NCI-H82 treated with DMSO at 0.1 percent for 48 hours (cell line): ENCODE results near the gene JMJD4.
A peak's percentile ranks its signal among the peaks of the same experiment; 100 is the strongest.

Experiments used
- DNase-seq: peaks from one replicate; lab custom pipeline; 2025; ENCODE audit not compliant: unreplicated experiment; lab: John Stamatoyannopoulos, UW

JMJD4 gene

DNA sequence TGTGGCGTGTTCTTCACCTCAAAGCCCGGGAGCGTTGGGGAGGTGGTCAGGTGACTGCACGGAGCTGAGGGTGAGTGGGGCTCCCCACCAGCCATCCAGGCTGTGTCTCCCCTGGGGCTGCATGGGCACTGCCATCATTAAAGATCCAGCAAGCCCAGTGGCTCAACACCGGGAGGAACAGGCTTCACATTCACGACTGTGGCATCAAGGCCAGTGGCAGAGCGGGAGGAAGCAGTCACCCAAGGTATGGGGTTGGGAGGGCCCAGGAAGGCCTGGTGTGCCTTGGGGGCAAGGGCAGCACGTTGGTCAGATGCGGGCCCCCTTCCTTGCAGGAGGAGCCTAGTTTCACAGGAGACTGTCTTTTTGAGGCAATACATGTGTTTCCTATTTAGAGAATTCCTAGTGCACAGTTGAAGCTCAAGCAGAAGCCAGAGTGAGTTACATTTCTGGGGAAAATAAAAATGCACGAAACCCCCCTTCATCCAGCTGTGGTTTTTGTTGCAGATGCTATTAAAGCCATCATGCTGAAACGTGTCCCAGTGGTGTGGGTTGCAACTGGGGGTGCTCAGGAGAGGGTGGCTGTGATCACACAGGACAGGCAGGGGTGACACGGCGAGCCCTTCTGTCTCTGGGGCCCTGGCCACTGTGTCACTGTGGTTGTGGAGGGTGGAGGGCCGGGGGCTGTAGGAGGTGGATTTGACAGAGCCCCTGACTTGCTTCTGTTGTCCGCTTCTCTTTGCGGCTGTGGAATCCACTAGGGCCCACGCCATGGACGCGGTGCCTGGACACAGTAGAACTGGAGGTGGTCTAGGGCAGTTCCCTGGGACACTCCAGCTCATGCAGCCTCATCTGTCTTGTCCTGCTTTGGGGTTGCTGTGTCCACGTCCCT, 34.2 kb upstream of the JMJD4 start:
- no peak for DNase-seq

DNA sequence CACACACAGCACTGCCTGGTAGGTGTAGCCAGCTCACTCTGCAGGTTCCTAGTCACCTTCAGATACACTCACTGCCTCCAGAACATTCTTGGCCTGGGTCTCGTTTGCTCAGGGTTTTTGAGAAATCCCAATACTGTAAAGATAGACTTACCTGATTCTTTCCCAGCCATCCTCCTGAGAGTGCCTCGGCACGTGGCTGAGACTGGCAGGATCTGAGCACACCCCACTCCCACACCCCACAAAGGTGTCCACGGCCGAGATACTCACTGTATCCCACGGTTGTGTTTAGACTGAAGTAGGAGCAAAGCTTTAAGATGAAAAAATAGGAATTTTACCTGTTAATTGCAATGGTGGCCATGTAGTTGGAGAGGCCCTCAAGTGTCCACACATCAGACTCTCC, 33.5 kb upstream of the JMJD4 start:
- DNase-seq: no peak

DNA sequence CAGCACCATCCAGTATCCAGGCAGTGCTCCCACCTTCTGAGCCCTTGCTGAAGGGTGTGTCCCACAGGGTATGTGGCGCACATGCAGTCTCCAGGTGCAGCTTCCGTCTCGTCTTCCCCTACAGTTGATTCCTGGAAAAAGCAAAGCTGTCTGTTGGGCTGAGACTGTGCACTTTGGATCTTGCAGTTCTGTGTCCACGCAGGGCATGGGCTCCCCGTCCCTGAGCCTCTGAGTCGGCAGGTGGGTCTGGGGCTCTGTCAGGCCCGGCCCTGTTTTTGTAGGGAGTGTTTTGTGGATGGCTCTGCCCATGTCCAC, 33.0 kb upstream of the JMJD4 start:
- DNase-seq: no peak

DNA sequence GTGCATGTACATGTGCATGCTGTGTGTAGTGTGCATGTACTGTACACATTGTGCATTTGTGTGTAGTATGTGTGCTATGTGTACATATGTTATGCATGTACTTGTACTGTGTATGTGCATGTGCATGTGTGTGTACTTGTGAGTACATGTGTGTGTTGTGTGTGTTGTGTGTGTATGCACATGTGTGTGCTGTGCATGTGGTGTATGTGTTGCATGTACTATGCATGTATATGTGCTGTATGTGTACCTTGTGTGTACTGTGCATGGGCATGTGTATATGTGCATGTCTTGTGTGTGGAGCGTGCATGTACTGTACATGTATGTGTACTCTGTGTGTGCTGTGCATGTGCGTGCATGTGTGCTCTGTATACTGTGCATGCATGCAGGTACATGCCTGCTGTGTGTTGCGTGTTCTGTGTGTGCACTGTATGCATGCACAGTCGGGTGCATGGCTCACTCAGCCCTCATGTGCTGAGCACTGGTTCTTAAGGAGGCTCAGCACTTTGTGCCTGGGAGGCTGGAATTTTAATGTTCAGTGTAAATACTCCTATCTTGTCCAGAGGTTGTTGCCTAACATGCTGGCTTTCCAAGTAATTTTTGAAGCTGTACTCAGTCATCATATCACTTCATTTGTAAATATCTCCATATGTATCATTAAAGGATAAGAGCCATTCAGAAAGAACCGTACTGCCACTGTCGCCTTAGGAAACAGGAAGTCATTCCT, 32.5 kb upstream of the JMJD4 start:
- no peak for DNase-seq

DNA sequence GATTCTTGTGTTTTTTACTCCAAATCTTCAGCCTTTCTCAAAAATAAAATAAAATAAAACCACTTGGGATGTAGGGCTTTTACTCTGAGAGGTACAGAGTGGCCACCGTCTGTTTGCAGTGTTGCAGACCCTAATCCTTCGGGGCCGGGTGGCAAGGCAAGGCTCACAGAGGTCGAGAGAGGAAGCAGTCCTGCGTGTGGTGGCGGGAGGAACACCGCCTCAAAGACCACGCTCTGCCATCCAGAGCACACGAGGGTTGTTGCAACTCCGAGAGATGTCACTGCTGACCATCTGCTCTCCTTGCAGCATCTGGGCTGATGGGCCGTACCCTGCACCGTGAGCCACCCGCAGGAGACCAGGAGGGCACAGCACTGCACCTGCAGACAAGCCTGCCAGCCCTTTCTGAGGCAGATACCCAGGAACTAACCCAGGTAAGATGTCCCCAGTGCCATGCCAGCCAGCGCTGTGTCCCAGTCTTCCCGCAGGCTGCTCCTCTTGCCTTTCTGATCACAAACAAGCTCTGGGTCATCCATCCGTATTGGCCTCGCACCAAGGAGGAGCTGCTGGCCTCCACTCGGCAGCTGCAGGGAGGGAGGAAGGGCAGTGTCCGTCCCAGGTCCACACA, 31.7 kb upstream of the JMJD4 start:
- DNase-seq: no peak

DNA sequence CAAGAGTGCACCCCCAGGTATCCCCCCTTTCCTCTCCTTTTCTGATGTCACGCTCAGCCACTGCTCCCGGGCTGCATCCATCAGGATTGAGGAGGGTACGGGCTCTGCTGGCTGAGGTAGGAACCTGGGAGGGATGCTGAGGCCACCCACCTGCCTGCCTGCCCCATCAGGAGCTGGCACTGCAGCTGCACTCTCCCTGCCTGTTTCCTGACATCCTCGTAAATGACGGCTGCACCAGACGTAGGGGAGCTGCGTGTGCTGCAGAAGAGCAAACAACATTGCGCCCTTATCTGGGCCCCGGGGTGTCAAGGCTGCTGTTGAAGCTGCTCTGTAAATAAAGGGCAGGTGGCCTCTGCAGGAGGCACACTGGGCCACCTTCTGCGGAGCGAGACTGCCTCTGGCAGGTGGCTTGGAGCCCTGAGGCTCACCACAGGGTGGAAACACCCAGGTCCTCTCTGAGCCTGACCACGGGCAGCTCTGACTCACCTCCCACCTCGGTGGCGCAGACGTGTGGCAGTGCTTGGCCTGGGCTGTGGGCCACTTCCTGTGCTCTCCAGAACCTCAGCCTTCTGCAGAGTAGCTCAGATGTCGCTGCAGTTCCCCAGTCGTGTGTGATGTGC, 31.0 kb upstream of the JMJD4 start:
- no peak for DNase-seq

DNA sequence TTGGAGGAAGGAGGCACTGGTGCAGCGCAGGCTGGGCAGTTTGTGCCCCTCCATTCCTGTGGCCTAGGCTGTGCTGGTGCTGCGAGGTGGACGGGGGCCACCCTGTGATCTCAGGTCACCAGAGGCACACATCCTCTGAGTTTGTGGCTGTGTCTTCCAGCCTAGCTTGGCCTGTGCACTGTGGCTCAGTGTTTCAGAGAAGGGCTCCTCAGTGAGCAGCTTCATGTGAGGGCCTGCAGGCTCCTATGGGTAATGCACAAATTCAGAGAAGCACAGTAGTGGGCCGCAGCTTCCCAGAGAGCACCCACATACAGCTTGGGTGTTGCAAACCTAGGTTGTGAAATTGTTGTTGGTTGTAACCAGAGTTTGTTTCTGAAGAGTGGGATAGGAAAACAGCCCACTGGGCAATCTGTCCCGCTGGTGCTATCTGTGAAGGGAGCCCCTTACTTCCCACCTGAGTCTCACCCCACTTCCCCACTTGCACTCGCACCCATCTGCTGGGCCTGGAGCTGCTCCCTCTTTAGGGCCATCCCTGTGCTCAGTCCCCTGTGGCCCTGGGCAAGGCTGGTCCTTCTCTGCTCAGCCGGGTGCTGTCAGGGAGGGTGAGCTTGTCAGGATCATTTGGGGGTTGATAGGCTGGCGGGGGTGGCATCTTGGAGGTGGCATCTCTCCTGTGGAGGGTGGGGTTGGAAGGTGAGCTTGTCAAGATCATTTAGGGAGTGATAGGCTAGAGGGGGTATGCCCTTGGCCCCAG, 30.3 kb upstream of the JMJD4 start:
- no peak for DNase-seq

DNA sequence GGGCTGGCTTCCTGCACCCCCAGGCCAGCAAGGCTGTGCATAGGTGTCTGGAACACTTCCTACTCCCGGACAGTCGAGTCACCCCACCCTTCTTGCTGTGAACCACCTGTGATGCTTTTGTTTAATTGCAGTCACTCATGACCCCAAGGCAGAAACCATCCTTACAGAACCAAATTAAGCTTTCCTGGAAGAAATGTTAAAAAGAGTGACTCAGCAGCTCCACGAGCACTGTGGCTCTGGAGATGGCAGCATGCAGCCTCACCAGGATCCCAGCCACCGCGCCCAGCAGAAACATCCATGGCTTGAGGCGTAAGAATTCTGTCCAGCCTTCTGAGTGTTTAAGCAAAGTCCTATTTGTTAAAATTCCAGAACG, 28.9 kb upstream of the JMJD4 start:
- no peak for DNase-seq

DNA sequence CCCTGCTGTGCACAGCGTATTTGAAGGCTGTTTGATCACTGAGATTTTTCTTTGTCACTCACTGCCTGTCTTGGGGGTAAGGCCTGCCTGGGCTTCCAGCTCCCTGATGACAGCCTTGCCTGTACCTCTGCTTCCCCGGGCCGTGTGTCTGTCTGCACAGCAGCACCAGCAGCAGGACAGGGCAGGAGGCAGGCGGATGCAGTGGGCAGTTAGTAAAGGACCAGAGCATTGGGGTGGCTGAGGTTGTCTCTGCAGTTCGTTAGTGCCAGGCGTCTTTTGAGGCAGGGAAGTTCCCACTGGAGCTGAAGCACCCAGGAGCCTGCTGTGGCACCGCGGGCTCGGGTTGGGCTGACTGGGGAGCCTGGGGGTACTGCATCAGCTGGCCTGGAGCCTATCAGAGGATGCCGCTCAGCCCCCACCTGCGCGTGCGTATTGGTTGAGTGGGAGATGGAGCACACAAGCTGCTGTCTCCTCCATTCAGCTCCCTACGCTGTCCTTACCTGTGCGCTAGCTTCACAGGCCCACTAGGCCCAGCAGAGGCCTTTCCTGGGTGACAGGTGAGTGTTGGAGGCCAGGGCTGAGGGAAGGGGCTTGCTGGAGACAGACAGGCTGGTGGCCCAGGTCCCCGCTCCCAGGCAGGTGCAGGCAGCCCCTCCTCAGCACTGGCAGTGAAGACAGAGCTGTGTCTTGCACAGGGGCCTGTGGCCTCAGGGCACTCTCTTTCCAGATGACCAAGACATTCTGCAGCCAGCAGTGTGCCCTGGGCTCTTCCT, 28.3 kb upstream of the JMJD4 start:
- DNase-seq: no peak

DNA sequence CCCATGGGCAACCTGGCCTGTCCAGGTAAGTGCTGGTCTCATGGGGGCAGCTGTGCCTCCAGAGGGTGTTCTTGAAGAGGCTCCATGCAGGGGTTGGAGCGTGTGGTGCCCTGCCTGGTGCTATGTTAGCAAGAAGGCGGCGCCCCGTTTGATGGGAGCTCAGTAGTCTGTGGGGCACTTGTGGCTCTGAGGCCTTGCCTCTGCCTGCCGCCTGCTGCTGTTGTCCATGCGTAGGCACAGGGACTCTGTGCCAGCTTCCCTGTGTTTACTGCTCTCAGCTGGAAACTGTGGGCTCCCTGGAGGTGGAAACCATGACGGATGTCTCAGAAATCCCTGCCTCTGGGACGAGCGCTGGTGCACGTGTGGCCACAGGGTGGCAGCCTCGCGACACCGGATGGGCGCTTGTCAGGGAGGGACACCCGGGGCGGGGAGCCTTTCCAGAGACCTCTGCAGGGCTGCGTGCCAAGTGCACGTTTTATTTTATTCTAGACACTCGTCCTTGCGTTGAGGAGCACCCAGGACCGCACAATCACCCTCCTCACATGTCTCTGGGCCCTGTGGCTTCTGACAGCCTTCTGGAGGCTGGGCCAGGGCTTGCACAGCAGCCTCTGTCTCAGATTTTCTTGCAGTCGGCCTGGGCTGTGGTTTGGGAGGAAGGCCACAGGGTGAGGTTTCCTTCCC, 27.3 kb upstream of the JMJD4 start:
- peak; percentile 26 for DNase-seq

DNA sequence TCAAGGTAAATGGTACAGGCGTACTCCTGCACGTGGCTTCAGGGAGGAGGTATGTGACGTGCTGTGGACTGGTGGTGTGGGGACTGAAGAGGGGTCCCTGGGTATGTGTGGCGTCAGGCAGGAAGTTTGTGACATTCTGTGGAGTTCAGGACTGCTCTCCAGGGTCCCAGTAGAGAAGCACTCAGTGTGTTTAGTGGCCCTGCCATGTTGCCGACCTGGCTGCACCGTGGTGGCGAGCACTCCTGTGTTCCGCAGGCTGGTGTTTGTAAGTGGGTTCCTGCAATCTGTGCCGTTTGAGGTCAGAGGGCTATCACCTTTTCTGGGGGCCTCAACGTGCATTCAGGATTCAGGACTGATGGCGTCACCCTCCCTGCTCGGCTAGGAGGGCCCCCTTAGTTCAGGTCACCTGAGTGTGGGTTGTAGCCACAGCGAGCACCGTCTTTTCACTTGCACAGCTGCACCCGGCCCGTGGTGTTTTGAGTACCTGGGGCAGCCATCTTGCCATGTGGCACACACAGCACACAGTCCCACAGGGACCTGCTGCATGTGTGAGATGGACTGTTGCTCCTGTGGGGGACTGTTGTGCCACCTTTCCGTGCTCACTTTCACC, 26.6 kb upstream of the JMJD4 start:
- DNase-seq: no peak

DNA sequence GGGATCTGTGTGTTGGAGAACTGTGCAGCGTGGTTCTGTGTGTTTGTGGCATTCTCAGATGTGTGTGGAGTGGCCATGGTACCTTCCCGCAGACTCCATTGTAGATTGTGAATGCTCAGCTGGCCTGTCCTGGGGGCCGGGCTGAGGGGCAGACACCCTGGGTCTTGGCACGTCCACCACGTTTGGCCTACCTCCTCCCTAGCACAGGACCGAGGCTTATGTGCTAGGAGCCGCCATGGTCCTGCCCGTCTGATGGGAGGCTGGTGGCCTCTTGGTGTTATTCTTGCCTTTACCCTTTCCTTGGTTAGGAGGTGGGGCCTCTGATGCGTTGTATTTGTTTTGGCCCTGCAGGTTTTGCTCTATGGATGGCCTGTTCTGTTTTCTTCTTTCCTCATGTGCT, 25.3 kb upstream of the JMJD4 start:
- DNase-seq: no peak

DNA sequence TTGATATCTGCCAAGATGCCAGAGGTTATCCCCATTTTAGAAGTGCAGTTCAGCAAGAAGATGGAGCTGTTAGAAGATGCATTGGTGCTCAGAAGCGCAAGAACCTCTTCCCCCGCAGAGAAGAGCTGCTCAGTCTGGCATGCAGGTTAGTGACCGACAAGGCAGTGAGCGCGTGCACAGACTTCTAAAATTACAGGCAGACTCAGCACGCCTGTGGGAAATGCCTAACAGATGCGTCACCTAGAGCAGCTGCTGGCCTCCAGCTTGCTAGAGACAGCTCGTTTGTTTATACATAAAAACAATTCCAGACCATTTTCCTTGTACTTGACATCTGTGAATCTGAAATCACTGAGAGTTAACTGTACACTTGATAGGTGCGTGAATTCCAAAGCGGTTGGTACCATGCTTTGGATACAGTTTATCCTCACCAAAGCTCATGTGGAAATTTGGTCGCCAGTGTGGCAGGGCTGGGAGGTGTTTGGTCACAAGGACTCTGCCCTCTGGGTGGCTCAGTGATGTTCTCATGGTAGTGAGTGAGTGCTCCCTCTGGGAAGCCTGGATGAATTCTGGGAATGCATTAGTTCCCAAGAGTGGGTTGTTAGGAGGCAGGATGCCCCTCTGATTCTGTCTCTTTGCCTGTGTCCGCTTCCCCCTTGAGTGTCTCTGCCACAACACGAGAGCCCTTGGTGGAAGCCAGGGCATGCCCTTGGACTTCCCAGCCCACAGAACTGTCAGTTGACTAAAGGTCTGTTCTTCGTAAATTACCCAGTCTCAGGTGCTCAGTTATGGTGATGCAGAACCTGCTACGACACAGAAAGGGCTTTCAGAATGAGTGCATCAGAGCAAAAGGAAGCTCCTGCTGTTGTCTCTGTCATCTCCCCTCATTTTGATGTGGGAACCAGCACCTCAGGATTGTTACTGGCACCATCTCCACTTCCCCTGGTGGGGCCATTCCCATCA, 24.5 kb upstream of the JMJD4 start:
- no peak for DNase-seq

DNA sequence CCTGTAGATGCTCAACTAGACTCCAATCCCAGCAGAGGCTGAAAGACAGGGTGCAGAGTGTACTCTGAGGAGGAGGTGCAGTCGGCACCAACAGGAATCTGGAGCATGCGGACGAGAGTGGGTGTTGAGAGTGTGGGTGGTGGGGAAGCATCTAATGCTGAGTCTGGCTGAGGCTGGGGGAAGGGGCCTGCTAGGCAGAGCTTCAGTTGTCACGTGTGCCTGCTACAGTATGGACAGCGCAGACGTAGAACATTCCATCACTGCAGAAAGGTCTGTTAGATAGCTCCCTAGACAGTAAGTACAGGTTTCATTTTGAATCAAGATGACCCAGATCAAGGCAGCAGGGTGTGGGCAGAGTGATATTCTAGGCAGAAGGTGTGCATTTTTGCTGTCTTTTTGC, 23.3 kb upstream of the JMJD4 start:
- no peak for DNase-seq

DNA sequence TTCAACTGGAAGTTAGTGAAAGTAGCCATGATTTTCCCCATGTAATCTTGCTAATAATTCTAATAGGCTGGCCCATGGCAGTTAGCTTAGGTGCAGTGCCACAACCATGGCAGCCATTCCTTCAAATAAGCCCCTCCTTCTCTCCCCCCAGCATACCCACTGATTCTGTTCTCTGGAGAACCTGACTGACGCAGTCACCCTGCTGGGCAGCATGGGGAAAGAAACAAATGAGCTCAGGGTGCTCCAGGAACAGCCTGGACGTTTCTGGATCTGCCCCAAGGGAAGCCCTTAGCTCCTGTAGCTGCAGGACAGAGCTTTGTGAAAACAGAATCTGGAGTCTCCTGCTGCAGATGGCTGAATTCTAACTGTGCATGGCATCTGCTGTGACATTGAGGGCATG, 22.7 kb upstream of the JMJD4 start:
- DNase-seq: no peak

DNA sequence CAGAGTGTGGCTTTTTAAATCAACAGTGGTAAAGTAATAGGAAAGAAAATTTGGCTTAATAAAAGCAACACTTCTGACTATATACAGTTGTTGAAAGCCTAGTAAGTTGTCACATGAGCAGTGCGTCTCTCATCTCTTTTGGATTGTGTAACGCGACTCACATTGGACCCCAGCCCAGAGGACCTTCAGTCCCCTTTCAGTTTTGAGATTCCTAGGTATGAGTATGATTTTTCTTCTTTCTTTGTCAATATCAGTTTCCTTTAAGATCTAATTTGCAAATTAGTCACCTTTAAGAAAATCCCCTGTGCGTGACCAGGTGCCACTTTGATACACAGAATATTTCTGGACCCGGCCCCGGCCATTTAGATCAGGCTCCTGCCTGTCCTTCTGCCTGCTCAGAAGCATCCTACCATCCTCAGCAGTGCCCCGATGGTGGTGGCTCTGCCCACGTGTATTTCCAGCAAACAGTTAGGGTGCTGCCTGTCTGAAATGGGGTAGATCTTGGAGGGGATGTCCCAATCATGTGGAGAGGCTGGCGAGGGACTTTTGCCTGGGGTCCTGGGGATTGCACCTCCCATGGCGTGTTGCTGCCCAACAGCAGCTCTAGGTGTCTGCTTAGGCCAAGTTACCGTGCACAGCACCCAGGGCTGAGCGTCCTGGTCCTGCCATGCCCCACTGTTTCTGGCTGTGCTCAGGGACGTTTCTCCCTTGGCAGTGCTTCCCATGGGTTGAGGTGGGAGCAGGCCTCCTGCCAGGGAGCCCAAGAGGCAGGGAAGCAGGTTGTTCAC, 21.3 kb upstream of the JMJD4 start:
- DNase-seq: no peak

DNA sequence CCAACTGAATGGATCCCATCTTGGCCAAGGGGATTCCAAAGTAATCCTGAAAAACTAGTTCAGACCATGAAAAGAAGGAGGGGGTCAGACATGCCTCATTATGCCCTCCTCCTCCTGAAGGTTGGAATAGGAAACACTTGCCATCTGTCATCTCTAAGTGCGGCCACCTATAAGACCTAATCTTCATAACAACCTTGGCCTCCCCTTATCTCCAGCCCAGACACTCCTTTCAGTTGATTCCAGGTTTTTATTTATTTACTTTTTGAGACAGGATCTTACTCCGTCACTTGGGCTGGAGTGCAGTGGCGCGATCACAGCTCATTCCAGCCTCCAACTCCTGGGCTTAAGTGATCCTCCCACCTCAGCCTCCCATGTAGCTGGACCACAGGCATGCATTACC, 19.9 kb upstream of the JMJD4 start:
- DNase-seq: no peak
